PC-9 (cell line): Measurements from ENCODE around the gene CCR5AS.

Experiments
- BruUV-seq: library from RNA; stranded (reverse); fragments of 400-500 nt; replicated peaks from 2 replicates; lab custom pipeline; 2021; lab: Mats Ljungman, UMichigan
- CTCF ChIA-PET: fragments of 300-600 bp; sonication (Branson Sonifier 250); formaldehyde crosslinking; loops from one replicate; lab custom pipeline; 2022; ENCODE audit warnings: antibody characterized with exemption; lab: Charles Lee
- POLR2A ChIA-PET: fragments of 300-600 bp; sonication (Branson Sonifier 250); formaldehyde crosslinking; loops from one replicate; lab custom pipeline; 2022; ENCODE audit warnings: antibody characterized with exemption; ENCODE audit not compliant: unreplicated experiment; lab: Charles Lee
- DNase-seq, 2 experiments: peaks; one replicate each; pipeline versions ENCODE4 v3.0.0 to v3.0.0-alpha.2; 2015 to 2022; ENCODE audit warnings: mixed read lengths in 1 of 2
- H2AFZ ChIP-seq: fragments of 200-600 bp; sonication (generic); 2 replicates; pipeline ENCODE4 v1.8.1; 2017; ENCODE audit warnings: antibody characterized with exemption
- H3F3A ChIP-seq: fragments of 200-600 bp; sonication (generic); 2 replicates; pipeline ENCODE4 v1.8.1; 2017; ENCODE audit warnings: antibody characterized with exemption, mild to moderate bottlenecking, low read depth; ENCODE audit not compliant: insufficient read depth
- H3K27ac ChIP-seq: fragments of 200-600 bp; sonication (generic); 2 replicates; pipeline ENCODE4 v1.6.1; 2016; ENCODE audit warnings: mixed run types
- H3K27me3 ChIP-seq: fragments of 200-600 bp; sonication (generic); 2 replicates; pipeline ENCODE4 v1.6.1; 2016; ENCODE audit warnings: low read depth, mixed run types; ENCODE audit not compliant: insufficient read depth
- H3K36me3 ChIP-seq: fragments of 200-600 bp; sonication (generic); 2 replicates; pipeline ENCODE4 v1.6.1; 2016; ENCODE audit warnings: low read depth, mixed run types
- H3K4me1 ChIP-seq: fragments of 200-600 bp; sonication (generic); replicated peaks from 2 replicates; pipeline ENCODE4 v1.6.1; 2016; ENCODE audit warnings: mixed run types; ENCODE audit not compliant: insufficient read depth
- H3K4me2 ChIP-seq: fragments of 200-600 bp; sonication (generic); 2 replicates; pipeline ENCODE4 v1.6.1; 2017; ENCODE audit warnings: mixed run types
- H3K4me3 ChIP-seq: fragments of 200-600 bp; sonication (generic); 2 replicates; pipeline ENCODE4 v1.6.1; 2016; ENCODE audit warnings: mixed run types
- H3K79me2 ChIP-seq: fragments of 200-600 bp; sonication (generic); 2 replicates; pipeline ENCODE4 v1.6.1; 2017; ENCODE audit warnings: low read depth, mixed run types
- H3K9me2 ChIP-seq: fragments of 200-600 bp; sonication (generic); 2 replicates; pipeline ENCODE4 v1.8.1; 2017; ENCODE audit warnings: mild to moderate bottlenecking; ENCODE audit not compliant: insufficient read depth
- H3K9me3 ChIP-seq: fragments of 200-600 bp; sonication (generic); 2 replicates; pipeline ENCODE4 v1.8.1; 2016; ENCODE audit warnings: low read depth; ENCODE audit not compliant: insufficient read depth
- H4K20me1 ChIP-seq: fragments of 200-600 bp; sonication (generic); 2 replicates; pipeline ENCODE4 v1.8.1; 2017; ENCODE audit not compliant: insufficient read depth
- EZH2 ChIP-seq: fragments of 200-600 bp; sonication (generic); IDR thresholded peaks from 2 replicates; pipeline ENCODE4 v1.8.0; 2017; ENCODE audit warnings: antibody characterized with exemption, low read depth
- intact Hi-C: fragments of 100-400 bp; cut with micrococcal nuclease; formaldehyde crosslinking; loops from one replicate; pipeline ENCODE4 v1.10.0; 2022; ENCODE audit not compliant: unreplicated experiment
- TF ChIP-seq, protein P1 (sequence below): fragments of 200-600 bp; sonication (generic); conservative IDR thresholded peaks from 2 replicates; pipeline ENCODE4 v1.6.1; 2017; ENCODE audit warnings: mixed run types, antibody characterized with exemption, mild to moderate bottlenecking, moderate library complexity

Gene CCR5AS

DNA sequence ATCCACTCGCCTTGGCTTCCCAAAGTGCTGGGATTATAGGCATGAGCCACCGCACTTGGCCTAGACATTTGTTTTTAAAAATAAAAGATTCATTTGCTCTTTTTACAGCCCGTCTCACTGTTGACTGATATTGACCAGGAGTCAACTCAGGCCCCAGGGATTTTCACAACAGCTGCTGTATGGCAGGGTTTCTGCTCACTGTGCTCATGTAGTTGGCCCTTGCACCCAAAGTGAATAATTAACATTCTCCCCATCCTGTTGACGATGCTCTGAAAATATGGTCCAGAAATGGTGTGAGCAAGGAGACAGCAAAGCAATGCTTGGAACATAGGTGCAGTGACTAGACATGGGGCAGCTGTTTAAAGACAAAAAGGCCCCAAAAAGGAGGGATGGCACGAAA, 39.1 kb downstream of the CCR5AS start:
- intact Hi-C loops = no loop called here
- no peaks in the 10 kb centered on the region for H3K27me3 ChIP-seq
- H3K9me3 ChIP-seq = no peaks in the 10 kb centered on the region
- H3K79me2 ChIP-seq = no peaks in the 10 kb centered on the region
- no peak overlapping the region for H3K4me2 ChIP-seq
- H4K20me1 ChIP-seq = no peaks in the 10 kb centered on the region
- H3F3A ChIP-seq = 0 out of 2 replicates have a peak, but pooled peaks cover 4% of the 10 kb centered on the region
- CTCF ChIA-PET = interaction anchor here (0.6 kb wide), 1 partner anchor 204 kb away, joined by 3 read pairs; no protein-coding TSS in a partner anchor
- H3K9me2 ChIP-seq = no peaks in the 10 kb centered on the region
- H3K36me3 ChIP-seq = no peaks in the 10 kb centered on the region
- no peak for TF ChIP-seq EZH2
- TF ChIP-seq, protein P1, sequence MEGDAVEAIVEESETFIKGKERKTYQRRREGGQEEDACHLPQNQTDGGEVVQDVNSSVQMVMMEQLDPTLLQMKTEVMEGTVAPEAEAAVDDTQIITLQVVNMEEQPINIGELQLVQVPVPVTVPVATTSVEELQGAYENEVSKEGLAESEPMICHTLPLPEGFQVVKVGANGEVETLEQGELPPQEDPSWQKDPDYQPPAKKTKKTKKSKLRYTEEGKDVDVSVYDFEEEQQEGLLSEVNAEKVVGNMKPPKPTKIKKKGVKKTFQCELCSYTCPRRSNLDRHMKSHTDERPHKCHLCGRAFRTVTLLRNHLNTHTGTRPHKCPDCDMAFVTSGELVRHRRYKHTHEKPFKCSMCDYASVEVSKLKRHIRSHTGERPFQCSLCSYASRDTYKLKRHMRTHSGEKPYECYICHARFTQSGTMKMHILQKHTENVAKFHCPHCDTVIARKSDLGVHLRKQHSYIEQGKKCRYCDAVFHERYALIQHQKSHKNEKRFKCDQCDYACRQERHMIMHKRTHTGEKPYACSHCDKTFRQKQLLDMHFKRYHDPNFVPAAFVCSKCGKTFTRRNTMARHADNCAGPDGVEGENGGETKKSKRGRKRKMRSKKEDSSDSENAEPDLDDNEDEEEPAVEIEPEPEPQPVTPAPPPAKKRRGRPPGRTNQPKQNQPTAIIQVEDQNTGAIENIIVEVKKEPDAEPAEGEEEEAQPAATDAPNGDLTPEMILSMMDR = no peak
- no peak for DNase-seq
- POLR2A ChIA-PET = no interaction called here
- H3K27ac ChIP-seq = no peak overlapping the region
- H2AFZ ChIP-seq = no peak overlapping the region
- no TSS peak for BruUV-seq
- peaks cover 19% of the 10 kb centered on the region for H3K4me1 ChIP-seq
- H3K4me3 ChIP-seq = no peak overlapping the region

DNA sequence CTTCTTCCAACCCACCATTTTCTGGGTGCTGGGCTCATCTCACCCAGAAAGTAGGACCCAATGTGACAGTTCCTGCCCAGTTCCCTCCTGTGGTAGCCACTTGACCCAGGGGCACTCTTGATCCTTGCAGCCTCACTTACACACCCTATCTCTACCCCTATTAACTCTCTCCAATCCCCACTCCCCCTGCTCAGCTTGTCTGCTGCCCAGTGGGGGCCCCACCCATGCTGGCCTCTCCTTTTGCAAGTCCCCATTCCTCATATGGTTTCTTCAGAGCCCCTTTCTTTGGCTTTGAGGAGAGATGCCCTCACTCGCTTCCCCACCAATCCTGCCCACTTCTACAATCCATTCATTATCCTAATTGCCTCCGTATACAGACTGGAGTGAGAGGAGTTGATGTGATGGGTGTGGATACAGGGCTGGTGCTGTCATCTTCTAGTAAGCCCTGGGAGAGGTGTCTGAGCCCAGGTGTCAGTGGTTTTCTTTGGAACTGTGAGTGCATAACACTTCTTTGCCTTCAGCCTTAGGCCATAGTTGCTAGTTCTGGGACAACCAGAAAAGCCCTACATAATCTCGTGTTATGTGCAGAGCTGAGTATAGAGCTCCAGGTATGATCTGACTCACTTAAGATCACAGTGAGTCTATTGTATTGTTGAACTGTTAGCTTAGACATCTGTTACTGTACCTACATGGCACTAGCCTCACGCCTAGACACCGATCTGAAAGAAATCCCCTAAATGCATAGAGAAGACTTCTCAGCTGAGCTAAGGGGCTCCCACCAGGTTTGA, 40.9 kb downstream of the CCR5AS start:
- intact Hi-C loops = no loop called here
- ChIA-PET POLR2A (no interaction called here), CTCF (no interaction called here)
- Histone ChIP-seq H3K9me2 (no peaks in the 10 kb centered on the region), H3K36me3 (no peaks in the 10 kb centered on the region), H3F3A (peaks cover 9% of the 10 kb centered on the region; the same call in 1 of the 2 replicates), H3K27me3 (no peaks in the 10 kb centered on the region), H2AFZ (no peak overlapping the region), H3K4me3 (no peak overlapping the region), H3K4me2 (no peak overlapping the region), H3K4me1 (peaks cover 14% of the 10 kb centered on the region), H3K27ac (no peak overlapping the region), H3K9me3 (no peaks in the 10 kb centered on the region), H4K20me1 (no peaks in the 10 kb centered on the region), H3K79me2 (no peaks in the 10 kb centered on the region)
- DNase-seq = no peak
- no peak for TF ChIP-seq EZH2
- TF ChIP-seq, protein P1 = no peak
- BruUV-seq = no TSS peak

DNA sequence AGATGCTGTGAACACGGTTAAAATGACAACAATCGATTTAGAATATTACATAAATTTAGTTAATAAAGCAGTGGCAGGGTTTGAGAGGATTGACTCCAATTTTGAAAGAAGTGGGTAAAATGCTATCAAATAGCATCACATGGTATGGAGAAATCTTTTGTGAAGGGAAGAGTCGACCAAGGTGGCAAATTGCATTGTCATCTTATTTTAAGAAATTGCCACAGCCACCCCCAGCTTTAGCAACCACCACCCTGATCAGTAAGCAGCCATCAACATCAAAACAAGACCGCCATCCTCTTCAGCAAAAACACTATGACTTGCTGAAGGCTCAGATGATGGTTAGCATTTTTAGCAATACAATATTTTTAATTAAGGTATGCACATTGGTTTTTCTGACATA, 41.8 kb downstream of the CCR5AS start:
- no peak for DNase-seq
- Histone ChIP-seq H4K20me1 (no peaks in the 10 kb centered on the region), H3K27me3 (no peaks in the 10 kb centered on the region), H3K9me2 (no peaks in the 10 kb centered on the region), H3K4me1 (peaks cover 9% of the 10 kb centered on the region), H3K79me2 (no peaks in the 10 kb centered on the region), H3K4me3 (no peak overlapping the region), H3F3A (peaks cover 13% of the 10 kb centered on the region; the same call in 1 of the 2 replicates), H2AFZ (no peak overlapping the region), H3K9me3 (no peaks in the 10 kb centered on the region), H3K36me3 (no peaks in the 10 kb centered on the region), H3K27ac (no peak overlapping the region), H3K4me2 (no peak overlapping the region)
- no peak for TF ChIP-seq EZH2
- TF ChIP-seq, protein P1 = no peak
- POLR2A ChIA-PET = no interaction called here
- intact Hi-C loops = no loop called here
- no TSS peak for BruUV-seq
- CTCF ChIA-PET = no interaction called here
